Vagina (tissue), 2 donors: ENCODE data around the gene HRH1.

Experiments
- CTCF ChIP-seq, 3 experiments: fragments of 450-650 bp in 2 of 3; fragments of 200-600 bp in 1 of 3; sonication (generic) in 1 of 3; IDR thresholded peaks; one replicate each; pipeline ENCODE4 v1.5.1; 2017 to 2019; ENCODE audit warnings: antibody characterized with exemption in 3 of 3, mild to moderate bottlenecking in 2 of 3, moderate library complexity in 2 of 3
- POLR2AphosphoS5 ChIP-seq, 2 donors: sonication (generic); formaldehyde crosslinking; IDR thresholded peaks; one replicate each; pipeline ENCODE4 v1.9.0; 2017; ENCODE audit warnings: antibody characterized with exemption in 2 of 2, mild to moderate bottlenecking in 2 of 2, low read depth in 1 of 2; ENCODE audit not compliant: insufficient read depth in 1 of 2

GRCh38 chr3:11283139-11283475 lies 128.8 kb downstream of the HRH1 start:
- TF ChIP-seq CTCF (IDR thresholded peaks at IDR 0.05) (no peak), POLR2AphosphoS5 (IDR thresholded peaks at IDR 0.05; ENCODE audit: insufficient read depth in 1 of 2, low read depth in 1 of 2) (no peak)
